Measurements from ENCODE around the gene GREB1.

Gene GREB1

GRCh38 chr2:11537951-11538350 lies 4.1 kb downstream of the GREB1 start:
- H3K4me3 ChIP-seq (ENCODE audit: low read length) = no peak overlapping the region
- no peak for TF ChIP-seq CTCF (conservative IDR thresholded peaks at IDR 0.05; ENCODE audit: low read depth, low read length)
- no peak for DNase-seq (ENCODE audit: low read depth)

GRCh38 chr2:11539317-11540147 lies 5.7 kb downstream of the GREB1 start:
- no peak for TF ChIP-seq CTCF (conservative IDR thresholded peaks at IDR 0.05; ENCODE audit: low read depth, low read length)
- no peak overlapping the region for H3K4me3 ChIP-seq (ENCODE audit: low read length)
- no peak for DNase-seq (ENCODE audit: low read depth)

- no peak for DNase-seq (ENCODE audit: low read depth)
- no peak overlapping the region for H3K4me3 ChIP-seq (ENCODE audit: low read length)
- no peak for TF ChIP-seq CTCF (conservative IDR thresholded peaks at IDR 0.05; ENCODE audit: low read depth, low read length)
These were observed 6.5 kb downstream of the GREB1 start for GRCh38 chr2:11540148-11540995.

- DNase-seq (ENCODE audit: low read depth) = no peak
- TF ChIP-seq CTCF (conservative IDR thresholded peaks at IDR 0.05; ENCODE audit: low read depth, low read length) = no peak
- no peak overlapping the region for H3K4me3 ChIP-seq (ENCODE audit: low read length)
These were observed 7.3 kb downstream of the GREB1 start for GRCh38 chr2:11540996-11541692.

- DNase-seq (ENCODE audit: low read depth) = no peak
- H3K4me3 ChIP-seq (ENCODE audit: low read length) = no peak overlapping the region
- no peak for TF ChIP-seq CTCF (conservative IDR thresholded peaks at IDR 0.05; ENCODE audit: low read depth, low read length)
These were observed 7.9 kb downstream of the GREB1 start for GRCh38 chr2:11541693-11542274.

GRCh38 chr2:11542275-11542819 lies 8.5 kb downstream of the GREB1 start:
- DNase-seq (ENCODE audit: low read depth) = no peak
- TF ChIP-seq CTCF (conservative IDR thresholded peaks at IDR 0.05; ENCODE audit: low read depth, low read length) = no peak
- H3K4me3 ChIP-seq (ENCODE audit: low read length) = no peak overlapping the region

All from retinal pigment epithelial cell (primary cell).